Astrocyte of the cerebellum (primary cell): ENCODE results near the gene MRPL23.

Experiments
- DNase-seq: peaks from one replicate; pipeline ENCODE4 v3.0.0-alpha.2; 2011; ENCODE audit warnings: low read depth
- H3K4me3 ChIP-seq: 2 replicates; pipeline ENCODE4 v1.5.1; 2011; ENCODE audit warnings: mild to moderate bottlenecking, low read depth, low read length, moderate library complexity
- in situ Hi-C: cut with HindIII; loops from 2 replicates; pipeline ENCODE4 v1.10.0; 2017; ENCODE audit warnings: low sequenced_read_pairs
- TF ChIP-seq, protein P1 (sequence below): IDR thresholded peaks from 2 replicates; pipeline ENCODE4 v1.5.1; 2012; ENCODE audit warnings: low read length, low read depth, moderate library complexity, mild to moderate bottlenecking; ENCODE audit errors: missing control alignments

The MRPL23 gene

DNA sequence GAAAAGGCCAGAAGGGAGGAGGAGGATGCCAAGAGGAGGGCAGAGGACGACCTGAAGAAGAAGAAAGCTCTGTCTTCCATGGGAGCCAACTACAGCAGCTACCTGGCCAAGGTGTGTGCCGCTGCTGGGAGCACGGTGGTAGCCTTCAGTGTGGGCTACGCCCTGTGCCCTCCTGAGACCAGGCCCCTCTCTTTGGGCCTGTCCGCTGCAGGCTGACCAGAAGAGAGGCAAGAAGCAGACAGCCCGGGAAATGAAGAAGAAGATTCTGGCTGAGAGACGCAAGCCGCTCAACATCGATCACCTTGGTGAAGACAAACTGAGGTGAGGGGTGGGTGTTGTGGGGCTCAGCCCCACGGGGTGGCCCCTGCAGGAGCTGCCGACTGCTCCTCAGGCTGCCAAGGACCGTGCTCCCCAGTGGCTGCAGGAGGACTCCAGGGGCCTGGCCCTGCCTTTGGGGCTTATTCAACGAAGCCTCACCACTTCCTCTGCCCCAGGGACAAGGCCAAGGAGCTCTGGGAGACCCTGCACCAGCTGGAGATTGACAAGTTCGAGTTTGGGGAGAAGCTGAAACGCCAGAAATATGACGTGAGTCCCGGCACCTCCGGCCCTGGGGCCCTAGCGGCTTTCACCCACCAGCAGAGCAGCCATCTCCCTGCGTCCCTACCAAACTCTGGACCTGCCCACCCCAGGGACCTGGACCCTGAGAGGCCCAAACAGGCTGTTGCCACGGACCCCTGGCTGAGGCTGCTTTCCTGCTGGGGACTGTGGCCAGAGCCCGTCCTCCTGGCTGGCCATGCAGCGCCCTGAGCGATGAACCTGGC lies 12.6 kb upstream of the MRPL23 start:
- no peak overlapping the region for H3K4me3 ChIP-seq
- in situ Hi-C loops: no loop called here
- TF ChIP-seq, protein P1, sequence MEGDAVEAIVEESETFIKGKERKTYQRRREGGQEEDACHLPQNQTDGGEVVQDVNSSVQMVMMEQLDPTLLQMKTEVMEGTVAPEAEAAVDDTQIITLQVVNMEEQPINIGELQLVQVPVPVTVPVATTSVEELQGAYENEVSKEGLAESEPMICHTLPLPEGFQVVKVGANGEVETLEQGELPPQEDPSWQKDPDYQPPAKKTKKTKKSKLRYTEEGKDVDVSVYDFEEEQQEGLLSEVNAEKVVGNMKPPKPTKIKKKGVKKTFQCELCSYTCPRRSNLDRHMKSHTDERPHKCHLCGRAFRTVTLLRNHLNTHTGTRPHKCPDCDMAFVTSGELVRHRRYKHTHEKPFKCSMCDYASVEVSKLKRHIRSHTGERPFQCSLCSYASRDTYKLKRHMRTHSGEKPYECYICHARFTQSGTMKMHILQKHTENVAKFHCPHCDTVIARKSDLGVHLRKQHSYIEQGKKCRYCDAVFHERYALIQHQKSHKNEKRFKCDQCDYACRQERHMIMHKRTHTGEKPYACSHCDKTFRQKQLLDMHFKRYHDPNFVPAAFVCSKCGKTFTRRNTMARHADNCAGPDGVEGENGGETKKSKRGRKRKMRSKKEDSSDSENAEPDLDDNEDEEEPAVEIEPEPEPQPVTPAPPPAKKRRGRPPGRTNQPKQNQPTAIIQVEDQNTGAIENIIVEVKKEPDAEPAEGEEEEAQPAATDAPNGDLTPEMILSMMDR: no peak
- DNase-seq: no peak

DNA sequence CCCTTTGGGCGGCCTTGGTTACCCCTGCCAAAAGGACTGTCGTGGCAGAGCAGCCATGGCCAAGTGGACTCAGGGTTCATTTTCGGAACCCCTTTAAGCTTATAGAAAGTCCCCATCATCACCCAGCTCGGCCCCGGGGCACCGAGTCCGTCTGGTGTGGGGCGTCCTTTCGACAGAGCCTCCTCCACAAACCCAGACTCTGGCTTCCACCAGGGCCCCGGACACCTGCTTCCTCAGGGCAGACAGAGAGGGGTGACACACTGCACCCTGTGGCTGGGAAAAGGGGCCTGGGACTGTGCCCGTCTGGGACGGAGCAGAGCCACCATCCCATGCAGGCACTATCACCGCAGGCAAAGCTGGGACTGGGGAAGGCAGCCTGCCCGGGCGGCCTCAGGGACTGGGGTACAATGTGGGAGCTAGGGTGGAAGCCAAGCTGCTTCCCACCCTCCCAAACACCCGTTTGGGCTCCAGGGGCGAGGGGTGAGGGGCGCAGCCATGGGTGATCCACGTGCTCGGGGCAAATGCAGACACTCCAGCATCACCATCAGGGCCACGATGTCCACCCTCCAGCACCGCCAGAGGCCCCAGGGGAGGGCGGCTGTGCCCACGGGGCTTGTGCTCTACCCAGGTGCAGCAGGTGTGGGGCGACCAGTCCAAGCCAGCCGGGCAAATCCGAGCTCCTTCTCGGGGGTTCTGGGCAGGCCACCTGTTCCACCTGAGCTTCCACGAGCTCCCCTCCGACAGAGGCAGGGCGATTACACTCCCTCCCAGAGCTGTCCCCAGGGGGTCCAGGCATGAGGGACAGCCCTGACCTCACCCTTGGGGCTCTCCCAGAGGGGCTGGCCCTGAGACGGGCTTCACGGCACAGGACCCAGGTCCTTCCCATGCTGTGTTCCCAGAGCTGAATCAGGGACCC lies 11.7 kb upstream of the MRPL23 start:
- no peak overlapping the region for H3K4me3 ChIP-seq
- in situ Hi-C loops: no loop called here
- no peak for DNase-seq
- TF ChIP-seq, protein P1: no peak

DNA sequence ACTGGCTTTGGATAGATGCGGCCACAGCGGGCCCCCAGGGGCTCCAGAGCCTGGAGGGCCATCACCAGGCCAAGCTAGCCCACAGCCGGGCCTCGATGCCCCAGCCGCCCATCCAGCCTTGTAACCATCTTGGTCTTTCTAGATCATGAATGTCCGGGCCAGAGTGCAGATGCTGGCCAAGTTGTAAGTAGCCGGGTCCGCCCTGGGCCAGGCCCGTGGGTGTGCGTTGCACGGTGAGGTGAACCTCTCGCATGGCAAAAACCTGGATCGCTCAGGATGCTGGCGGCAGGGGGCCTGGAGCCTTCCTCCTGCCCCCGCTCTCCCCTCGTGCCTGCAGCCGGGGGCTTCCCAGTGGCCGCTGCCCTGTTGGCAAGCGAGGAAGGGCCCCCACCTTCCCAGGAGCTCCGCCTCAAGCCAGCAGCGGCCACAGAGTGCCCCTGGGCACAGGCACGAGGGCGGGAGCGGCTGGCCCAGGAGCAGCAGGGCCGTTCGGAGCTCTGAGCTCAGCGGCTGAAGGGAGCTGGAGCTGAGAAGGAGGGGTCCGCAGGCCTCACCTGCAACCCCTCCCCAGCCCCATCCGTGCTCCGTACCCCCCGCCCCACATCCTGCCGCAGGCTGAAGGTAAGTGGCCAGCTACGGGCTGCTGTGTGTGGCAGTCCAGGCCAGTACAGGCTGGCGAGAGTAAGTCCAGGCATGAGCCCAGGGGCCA lies 10.9 kb upstream of the MRPL23 start:
- DNase-seq: no peak
- in situ Hi-C loops: no loop called here
- H3K4me3 ChIP-seq: no peak overlapping the region
- TF ChIP-seq, protein P1: no peak

GRCh38 chr11:1936781-1937615 lies 10.1 kb upstream of the MRPL23 start:
- no peak for DNase-seq
- in situ Hi-C loops: no loop called here
- TF ChIP-seq, protein P1: no peak
- H3K4me3 ChIP-seq: no peak overlapping the region

DNA sequence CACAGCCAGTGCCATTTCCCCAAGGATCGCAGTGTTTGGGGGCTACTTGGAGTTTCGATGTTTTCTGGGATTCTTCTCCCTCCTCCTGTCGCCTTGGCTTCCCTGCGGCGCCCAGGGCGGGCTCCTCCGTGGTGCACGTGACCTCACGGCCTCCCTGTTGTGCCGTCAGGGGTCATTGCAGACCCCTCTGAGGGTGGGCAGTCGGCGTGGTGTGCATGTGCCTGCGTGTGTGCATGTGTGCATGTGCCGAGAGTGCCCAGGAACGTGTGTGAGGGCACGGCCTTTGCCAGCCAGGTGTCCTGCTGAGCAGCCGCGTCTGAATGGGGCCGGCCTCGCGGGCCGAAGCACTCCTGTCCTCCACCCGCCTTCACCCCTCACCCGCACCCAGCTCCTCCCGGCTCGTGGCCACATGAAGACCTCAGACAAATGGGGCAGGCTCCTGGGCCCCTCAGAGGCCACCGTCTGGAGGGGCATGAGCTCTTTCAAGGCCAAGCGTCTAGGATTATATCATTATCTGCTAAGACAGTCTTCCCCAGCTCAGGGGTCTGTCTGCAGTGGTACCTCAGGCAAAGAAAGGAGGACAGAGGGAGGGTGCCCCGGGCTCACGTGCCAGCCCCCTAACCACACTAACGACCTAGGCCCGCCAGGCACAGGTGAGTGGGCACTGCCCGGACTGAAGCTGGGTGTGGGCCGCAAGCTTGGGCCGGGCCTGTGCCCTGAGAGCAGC lies 9.4 kb upstream of the MRPL23 start:
- TF ChIP-seq, protein P1: no peak
- in situ Hi-C loops: no loop called here
- no peak for DNase-seq
- H3K4me3 ChIP-seq: no peak overlapping the region
